AG09309 (cell line): ENCODE results near the gene LGR6.

Source experiments
- DNase-seq: peaks from one replicate; pipeline ENCODE4 v3.0.0-alpha.2; 2010; ENCODE audit warnings: low read depth
- H3K4me3 ChIP-seq: 2 replicates; pipeline ENCODE4 v1.5.1; 2011; ENCODE audit warnings: mild to moderate bottlenecking, low read depth, low read length, moderate library complexity; ENCODE audit not compliant: control insufficient read depth
- CTCF ChIP-seq: IDR thresholded peaks from 2 replicates; pipeline ENCODE4 v1.5.1; 2011; ENCODE audit warnings: mild to moderate bottlenecking, low read depth, low read length, inconsistent platforms; ENCODE audit not compliant: insufficient read depth, control insufficient read depth; ENCODE audit errors: missing control alignments

Gene LGR6

GRCh38 chr1:202285908-202286307, 92.3 kb downstream of the LGR6 start:
- no peak for DNase-seq
- H3K4me3 ChIP-seq = no peak overlapping the region
- no peak for TF ChIP-seq CTCF

- TF ChIP-seq CTCF = no peak
- no peak for DNase-seq
Observed at GRCh38 chr1:202286622-202287097, 93.1 kb downstream of the LGR6 start.

GRCh38 chr1:202287196-202287595, 93.6 kb downstream of the LGR6 start:
- no peak for DNase-seq
- H3K4me3 ChIP-seq = no peak overlapping the region
- no peak for TF ChIP-seq CTCF

More at GRCh38 chr1:202286622-202287097, 93.1 kb downstream of the LGR6 start:
- no peak overlapping the region for H3K4me3 ChIP-seq

- no peak for TF ChIP-seq CTCF
- no peak overlapping the region for H3K4me3 ChIP-seq
- DNase-seq = no peak
Observed at GRCh38 chr1:202288177-202288576, 94.6 kb downstream of the LGR6 start.

GRCh38 chr1:202289009-202289408, 95.4 kb downstream of the LGR6 start:
- no peak overlapping the region for H3K4me3 ChIP-seq
- DNase-seq = no peak
- TF ChIP-seq CTCF = no peak

- no peak for TF ChIP-seq CTCF
- H3K4me3 ChIP-seq = no peak overlapping the region
- no peak for DNase-seq
Observed at GRCh38 chr1:202291001-202291400, 97.4 kb downstream of the LGR6 start.

- TF ChIP-seq CTCF = no peak
- H3K4me3 ChIP-seq = no peak overlapping the region
- peak; percentile 43 for DNase-seq
Observed at GRCh38 chr1:202291961-202292712, 98.5 kb downstream of the LGR6 start.
